Effector CD8-positive, alpha-beta T cell (primary cell): ENCODE data around the gene CFH.
"Not testable (repeated sequence)": the region's sequence is repeated elsewhere in the genome, so short reads cannot be mapped to it uniquely, and the experiment has no call there.

Experiments used
- DNase-seq: peaks from one replicate; lab custom pipeline; 2025; lab: John Stamatoyannopoulos, UW
- total RNA-seq, 4 experiments: gene quantifications; one replicate each; lab custom pipeline; 2026; lab: John Stamatoyannopoulos, UW

The CFH gene
- total RNA-seq: 0 to 6.3 (median 0.71) reads per million in 4 experiments

DNA sequence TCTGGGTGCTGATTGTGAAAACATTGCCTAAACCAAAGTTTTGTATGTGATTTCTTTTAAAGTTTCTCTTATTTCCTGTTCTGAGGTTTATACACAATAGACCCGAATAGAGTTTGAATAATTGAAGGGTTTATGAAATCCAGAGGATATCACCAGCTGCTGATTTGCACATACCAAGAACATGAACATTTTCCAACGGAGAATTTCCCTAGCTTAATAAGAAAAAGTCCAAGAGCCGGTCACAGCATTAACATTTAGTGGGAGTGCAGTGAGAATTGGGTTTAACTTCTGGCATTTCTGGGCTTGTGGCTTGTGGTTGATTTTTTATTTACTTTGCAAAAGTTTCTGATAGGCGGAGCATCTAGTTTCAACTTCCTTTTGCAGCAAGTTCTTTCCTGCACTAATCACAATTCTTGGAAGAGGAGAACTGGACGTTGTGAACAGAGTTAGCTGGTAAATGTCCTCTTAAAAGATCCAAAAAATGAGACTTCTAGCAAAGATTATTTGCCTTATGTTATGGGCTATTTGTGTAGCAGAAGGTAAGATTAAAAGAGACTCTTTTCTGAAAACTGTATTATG is at the start of gene CFH:
CFH (plus strand) TSS at position 407 of the 579 bp plus-strand sequence; CDS start at position 482, 75 bp downstream.
- no peak for DNase-seq

DNA sequence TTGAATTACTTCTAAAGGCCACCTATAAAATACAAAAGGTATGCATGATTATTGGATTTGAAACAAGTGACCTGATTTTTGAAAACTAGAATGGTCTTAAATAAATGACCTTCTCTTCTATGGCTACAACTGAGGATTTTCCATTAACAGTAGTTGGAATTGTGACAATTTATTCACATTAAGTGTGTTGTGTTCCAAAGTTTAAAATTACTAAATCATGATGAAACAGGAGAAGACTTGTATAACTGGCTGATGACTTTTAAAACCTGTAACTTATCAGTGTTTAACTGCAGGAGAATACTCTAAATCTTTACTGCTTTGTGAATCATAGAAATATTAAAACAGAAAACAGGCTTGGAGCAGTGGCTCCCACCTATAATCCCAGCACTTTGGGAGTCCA is 48.2 kb upstream of the CFH start:
- no peak for DNase-seq

DNA sequence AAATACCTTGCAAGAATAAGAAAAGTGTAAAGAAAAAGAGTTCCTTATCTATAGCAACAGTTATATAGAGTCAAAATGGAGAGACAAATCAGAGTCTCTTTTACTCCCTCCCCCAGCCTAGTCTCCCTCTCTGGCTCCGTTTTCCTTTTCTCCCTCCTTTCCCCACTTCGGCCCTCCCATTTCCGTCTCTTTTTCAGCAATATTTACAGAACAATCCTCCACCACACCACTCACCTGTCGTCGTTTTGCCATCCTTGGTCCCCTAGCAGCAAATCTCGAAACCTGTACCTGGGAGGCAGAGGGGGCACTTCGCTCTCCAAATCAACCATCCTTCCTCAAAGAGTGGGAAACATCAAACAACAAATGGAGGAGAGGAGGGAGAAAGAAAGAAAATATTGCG is 43.9 kb upstream of the CFH start:
- DNase-seq: no peak

DNA sequence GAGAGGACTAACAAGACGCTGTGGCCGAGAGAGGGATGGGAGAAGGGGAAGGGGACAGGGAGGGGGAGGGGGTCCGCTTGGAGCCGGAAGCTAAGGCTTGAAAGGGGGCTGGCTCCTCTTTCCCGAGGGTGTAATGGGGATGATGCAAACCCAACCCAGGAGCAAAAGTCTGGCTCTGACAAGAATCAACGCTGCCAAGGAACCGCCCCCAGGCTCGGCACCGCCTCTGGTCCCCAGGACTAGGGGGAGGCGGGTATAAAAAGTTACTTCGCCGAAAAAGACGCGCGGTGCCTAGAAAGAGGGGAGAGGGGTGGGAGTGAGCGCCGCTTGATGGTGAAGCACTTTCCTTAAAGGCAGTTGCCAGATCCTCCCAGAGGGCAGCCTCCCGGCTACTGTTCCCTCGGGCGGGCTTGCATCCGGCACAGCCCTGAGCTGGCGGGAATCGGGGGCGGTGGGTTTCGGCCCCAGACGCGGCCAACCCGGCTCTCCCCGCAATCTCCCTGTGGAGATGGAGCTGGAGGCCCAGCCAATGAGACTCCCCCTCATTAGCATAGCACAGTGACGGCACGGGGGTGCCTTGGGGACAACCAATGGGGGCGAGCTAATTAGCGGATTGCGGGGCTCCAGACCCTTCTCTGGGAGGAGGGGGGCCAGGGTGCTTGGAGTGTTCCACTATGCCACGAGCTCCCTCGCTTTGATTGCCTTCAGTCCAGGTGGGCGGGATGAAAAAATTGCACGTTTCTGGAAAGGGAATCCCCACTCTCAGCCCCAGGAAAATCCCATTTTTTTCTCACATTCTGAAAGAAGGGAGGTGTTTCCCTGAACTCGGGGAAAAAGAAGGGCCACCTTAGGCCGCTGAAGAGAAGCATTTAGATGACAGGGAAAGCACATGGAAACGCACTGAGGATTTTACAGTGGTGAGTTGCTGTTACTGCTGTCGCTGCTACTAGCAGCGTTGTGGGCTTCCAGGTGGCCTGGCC is 43.2 kb upstream of the CFH start, which contains the start of gene KCNT2:
KCNT2 (minus strand) TSS at position 51 of the 980 bp plus-strand sequence. CDS start 131 bp downstream, outside the sequence.
- DNase-seq: no peak

DNA sequence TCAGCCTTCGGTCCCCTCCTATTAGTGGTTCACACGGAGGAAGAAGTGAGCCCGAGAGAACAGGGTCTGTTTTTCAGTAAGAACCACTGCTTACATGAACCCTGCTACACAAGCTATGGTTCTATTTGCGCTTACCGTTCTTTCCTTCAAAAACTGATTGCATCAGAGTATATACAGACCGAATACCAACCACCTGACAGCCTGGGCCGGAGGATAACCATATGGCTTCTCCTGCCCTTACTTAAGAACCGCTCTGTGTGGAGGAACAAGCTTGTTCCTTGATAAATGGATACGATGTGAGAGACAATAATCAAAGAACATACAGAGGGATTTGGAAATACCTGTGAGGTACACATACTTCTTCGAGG is 42.5 kb upstream of the CFH start:
- no peak for DNase-seq

DNA sequence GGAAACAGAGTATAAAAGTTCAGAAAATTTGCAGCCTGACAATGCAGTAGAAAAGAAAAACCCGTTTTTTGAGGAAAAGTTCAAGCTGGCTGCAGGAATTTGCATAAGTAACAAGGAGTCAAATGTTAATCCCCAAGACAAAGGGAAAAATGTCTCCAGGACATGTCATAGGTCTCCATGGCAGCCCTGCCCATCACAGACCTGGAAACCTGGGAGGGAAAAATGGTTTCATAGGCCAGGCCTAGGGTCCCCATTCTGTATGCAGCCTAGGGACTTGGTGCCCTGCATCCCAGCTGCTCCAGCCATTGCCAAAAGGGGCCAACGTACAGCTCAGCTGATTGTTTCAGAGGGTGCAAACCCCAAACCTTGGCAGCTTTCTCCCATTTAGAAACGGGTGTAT is 40.0 kb upstream of the CFH start:
- no peak for DNase-seq

DNA sequence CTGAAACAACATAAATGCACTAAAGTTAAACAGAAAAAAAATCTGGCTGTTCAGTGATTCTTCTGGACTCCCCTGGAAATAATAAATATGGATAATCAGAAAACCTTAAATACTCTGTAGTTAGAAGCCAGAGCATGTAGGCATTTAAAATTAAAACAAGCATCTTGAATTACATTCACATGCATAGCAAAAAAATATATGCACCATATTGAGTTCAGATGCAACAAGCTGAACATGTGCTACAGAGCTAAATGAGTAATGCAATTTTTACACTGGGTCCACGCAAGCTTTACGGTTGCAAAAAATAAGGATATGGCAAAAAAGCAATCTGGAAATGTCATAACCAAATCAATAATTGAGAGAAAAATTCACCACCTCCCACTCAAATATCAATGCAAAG is 32.1 kb upstream of the CFH start:
- no peak for DNase-seq

DNA sequence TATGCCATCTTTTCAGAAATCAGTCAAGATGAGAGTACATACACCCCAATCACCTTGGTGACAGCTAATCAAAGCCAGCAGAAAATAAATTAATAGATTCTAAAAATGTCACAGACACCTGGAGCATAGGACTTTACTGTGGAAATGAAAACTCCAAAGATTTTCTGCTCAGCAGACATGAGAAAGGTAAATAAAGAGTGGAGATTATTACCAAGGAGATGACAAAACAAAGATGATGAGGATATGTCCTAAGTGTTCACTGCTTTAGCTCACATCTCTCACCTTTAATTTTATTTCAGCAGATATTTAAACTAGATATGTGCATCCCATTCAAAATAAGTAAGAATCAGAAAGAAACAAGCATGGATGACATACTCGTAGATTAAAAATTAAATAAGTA is 28.8 kb upstream of the CFH start:
- no peak for DNase-seq

DNA sequence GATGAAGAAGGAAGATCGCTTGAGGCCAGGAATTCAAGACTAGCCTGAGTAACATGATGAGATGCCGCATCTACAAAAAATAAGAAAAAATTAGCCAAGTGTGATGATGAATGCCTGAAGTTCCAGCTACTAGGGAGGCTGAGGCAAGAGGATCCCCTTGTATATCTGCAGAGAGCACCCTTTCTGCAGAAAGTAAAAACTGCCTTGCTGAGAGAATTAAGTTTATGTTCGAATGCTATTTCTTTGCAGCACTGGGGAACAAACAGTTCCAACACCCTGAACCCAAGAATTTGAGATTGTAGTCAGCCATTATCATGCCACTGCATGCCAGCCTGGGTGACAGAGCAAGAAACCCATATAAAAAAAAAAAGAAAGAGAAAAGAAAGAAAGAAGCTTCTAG is 23.0 kb upstream of the CFH start:
- no peak for DNase-seq

DNA sequence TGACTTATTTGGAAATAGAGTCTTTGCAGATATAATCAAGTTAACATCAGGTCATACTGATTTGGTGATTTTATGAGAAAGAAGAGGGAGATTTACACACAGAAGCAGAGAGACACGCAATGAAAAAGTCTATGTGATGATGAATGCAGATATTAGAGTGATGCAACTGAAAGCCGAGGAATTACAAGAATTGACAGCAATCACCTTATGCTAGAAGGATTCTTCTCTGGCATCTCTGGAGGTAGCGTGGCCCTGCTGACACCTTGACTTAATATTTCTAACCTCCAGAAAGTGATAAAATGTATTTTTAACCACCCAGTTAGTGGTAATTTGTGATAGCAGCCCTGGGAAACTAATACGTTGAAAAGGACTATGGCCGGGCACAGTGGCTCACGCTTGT is 14.2 kb upstream of the CFH start:
- DNase-seq: no peak

DNA sequence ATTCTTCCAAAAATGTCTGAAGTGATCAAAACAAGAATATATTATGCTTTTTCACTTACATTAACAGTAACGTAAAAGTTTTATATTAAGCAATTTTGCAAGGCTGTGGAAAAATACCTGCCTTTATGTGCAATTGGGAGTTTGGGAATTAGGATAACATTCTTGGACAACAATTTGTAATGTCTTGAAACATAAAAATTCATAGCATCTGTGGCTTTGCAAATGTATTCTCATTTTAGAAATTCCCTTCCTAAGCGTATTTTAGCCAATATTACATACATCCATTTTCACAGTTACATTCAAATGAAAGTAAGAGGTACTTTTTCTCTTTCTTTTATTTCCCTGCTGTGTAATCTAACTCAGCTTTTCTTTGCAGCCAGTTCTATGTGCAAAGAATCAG is 13.4 kb upstream of the CFH start:
- no peak for DNase-seq

DNA sequence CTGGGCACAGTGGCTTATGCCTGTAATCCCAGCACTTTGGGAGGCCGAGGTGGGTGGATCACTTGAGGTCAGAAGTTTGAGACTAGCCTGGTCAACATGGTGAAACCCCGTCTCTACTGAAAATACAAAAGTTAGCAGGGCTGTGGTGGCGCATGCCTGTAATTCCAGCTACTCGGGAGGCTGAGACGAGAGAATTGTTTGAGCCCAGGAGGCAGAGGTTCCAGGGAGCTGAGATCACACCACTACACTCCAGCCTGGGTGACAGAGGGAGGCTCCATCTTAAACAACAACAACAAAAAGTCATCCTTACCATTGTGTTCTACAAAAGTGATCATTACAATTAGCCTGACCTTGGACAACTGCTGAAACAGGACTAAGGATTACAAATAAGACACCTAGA is 12.6 kb upstream of the CFH start:
- DNase-seq: not testable (repeated sequence)

DNA sequence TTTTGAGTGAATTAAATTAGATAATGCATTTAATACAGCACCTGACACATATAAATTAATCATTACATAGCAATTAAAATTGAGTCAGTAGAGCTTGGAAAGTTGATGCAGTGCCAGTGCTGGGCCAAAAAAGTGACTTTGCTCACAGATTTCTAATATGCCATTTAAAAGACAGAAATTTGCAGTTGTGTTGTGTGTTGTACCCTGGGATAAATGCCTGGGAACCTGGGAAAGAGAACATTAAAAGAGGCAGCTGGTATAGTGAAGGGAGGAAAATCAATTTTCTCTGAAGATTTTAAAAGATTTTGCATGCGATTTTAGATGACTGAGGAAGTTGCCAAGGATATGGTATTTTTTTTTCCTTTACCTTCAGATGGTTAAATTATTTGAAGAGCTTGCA is 10.9 kb upstream of the CFH start:
- no peak for DNase-seq

DNA sequence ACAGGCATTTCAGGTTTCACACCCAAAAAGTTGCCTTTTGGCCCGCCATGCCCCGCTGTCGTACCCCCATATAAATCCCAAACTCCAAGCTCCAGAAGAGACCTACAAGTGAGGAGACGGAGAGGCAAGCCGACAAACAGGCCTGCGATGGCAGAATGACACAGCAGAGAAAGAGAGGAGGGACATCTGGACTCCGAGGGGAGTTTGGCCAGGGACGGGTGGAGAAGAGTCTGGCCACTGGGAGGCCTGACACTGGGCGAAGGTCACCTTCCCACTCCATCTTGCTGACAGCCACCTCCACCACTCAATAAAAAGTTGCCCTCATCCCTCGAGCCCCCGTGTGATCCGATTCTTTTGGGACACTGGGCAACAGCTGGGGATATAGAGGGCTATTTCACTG is 1.9 kb upstream of the CFH start:
- DNase-seq: no peak

DNA sequence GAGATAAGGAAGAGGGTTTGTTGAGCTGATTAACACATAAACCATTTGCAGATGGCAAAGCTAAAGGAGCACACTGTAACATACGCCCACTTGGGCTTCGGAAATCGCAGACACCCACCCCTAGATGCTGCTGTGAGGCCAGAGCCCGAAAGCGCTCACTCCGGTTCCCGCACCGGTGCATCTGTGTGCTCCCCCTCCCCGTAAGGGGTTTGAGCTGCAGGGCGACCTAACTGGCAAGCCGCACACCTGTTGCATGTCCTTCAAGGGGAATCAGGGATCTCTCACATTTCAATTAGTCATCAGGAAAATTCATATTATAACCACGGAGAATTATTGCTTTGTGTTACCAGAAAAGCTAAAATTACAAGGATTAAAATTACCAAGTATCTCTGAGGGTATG is 1.4 kb upstream of the CFH start:
- no peak for DNase-seq

DNA sequence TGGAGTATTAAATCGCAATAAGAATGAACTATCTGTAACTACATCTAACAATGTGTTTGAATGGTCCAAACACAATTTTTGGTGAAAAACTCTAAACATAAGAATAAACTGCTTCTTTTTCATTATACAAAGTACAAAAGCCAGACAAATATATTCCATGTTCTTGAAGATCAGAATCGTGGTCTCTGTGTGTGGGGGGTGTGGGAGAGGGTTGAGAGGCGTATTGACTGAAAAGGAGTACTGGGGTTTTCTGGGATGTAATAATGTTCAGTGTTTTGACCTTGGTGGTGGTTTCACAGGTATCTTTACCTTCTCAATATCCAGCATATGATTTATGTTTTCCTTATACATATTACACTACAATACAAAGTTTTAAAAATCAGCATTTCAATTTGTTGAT is 764 bp upstream of the CFH start:
- DNase-seq: no peak

DNA sequence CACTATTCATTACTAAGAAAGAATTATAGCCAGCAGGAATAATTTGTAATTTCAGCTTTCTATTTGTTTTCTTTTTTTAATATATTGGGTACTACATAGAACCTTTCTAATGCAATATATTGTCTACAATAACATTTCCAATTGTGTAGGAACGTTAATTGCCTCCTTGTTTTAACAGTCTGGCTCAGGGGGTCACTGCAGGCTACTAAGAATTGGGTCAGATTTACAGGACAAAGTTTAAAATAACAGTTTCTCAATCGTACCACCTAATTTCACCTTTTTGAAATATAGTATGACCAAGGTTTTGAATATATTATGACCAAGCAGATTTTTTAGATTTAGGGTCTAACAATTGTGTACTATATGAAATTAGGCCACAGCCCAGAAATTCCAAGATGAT is 2.4 kb downstream of the CFH start:
- no peak for DNase-seq

DNA sequence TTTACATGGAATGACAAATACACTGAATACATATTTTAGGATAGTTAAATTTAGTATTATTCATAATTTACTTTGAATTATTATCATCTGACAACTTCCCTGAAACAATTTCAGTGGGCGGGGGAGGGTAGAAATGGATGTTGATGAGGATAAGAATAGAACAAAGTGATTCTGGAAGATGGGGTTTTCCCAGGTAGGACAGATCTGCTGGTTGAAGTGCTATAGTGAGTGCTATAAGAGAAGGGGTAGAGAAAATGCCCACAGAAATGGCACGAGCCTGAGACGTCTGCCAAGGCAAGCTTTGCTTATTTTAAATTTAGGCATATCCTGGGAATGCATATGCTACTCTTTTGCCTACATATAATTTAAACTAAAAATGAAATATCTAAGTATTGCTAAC is 3.2 kb downstream of the CFH start:
- DNase-seq: no peak

DNA sequence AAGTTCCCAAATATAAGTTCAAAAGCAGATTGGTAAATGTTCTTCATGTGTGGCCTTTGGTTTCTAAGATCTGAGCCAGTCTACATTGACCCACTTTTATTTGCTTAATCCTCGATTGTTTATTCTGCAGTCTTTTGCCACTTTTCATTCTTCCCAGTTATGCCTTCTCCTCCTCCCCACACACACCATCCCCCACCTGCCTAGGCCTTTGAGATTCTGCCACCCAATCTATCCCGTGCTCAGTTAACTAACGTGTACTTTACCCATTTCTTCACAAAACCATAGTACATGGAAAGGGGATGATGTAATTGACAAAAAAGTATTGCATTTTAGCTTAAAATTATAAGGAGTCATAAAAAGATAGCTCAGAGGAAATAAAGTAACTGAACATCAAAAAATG is 3.7 kb downstream of the CFH start:
- DNase-seq: no peak

DNA sequence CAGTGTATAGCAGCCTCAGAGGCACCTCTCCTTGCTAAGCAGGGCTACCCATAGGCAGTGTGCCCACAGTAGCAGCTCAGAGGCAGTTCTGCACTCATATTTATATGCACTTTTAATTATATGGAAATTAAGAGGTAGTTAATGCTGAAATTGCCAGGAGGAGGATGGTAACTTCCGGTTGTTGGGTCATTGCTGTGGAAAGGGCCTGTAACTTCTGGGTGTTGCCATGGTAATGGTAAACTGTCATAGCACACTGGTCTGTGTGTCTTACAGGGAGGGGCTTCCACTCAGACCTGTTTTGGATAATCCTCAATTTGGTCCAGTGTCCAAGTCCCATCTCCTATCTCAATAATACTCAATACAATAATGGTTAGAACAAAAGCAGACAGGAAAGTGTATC is 7.6 kb downstream of the CFH start:
- DNase-seq: no peak

DNA sequence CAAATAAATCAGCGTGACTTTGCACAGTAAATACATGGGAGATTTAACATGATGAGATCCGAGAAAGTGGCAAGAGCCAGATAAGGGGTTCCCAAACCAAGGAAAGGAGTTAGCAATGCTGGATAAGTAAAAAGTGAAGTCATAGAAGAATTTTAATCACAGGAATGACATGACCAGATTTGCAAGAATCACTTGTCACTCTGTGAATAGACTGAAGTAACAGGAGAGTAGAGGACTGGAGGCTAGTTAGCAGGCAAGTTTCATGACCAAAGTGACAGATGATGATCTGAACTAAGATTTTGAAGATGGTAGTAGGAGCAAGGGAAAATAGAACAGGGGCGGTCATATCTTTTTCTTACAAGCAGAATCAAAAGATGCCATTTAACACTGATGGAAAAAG is 8.4 kb downstream of the CFH start:
- no peak for DNase-seq

DNA sequence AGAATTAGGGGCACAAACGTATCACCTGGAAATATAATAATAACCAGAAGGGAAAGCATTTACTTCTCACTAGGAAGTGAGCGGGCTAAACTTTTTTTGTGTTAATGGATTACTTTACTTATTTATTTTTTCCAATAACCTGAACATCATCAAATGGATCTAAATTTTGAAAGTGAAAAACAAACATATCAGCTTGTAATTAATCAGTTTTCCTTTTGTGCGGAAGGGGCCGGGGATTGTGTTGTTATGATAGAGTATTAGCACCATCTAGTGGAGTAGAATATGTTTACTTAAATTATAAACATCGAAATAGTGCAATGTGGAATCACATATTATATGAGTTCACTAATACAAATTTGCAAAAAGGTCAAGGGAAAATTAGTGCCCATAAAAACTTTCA is 9.0 kb downstream of the CFH start:
- DNase-seq: no peak

DNA sequence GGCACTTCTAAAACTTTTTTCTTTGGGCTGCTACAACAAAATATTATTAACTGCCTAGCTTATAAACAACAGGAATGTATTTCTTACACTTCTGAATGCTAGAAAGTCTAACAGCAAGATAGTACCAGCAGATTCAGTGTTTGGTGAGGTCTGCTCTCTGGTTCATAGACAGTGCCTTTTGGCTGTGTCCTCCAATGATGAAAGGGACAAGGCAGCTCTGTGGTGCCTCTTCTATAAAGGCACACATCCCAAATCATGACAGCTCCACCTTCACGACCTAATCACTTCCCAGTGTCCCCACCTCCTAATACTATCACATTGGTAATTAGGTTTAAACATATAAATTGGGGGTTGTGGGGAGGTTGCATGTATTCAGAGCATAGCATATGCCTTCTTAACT is 9.5 kb downstream of the CFH start:
- no peak for DNase-seq
